Hypothalamus (tissue), 51 donors: ENCODE data around the gene IBSP.

Experiments
- DNase-seq, 51 donors: peaks; one replicate each; lab custom pipeline; 2025; lab: John Stamatoyannopoulos, UW

Gene IBSP

DNA sequence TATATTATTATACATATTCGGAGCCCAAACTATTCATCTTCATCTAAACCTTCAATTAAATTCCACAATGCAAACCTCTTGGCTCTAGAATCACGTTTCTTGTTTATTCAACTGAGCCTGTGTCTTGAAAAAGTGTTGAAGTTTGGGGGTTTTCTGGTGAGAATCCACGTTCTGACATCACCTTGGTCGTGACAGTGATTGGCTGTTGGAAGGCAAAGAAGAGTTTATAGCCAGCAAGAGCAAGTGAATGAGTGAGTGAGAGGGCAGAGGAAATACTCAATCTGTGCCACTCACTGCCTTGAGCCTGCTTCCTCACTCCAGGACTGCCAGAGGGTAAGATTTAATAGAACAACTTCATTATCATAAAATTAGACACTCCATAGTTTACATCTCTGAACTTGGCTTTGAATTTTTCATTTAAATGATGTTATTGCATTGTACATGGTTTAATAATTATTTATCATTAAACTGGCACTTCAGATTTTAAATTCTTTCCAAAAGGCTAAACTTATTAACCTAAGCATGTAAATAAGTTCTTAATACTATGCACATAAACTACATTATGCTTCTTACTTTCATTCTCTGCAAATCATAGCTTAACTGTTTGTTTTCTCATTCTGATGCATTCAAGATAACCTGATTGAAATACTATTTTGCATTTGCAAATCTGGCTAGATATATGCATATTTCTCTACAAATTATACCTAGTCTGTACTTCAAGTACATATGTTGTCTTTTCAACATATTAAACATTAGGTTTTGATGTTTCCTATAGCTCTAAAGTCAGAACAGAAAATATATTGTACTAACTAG is at the start of gene IBSP:
TSS of gene IBSP (plus strand) at position 254 of the 813 bp plus-strand sequence. CDS start 2,808 bp downstream, outside the sequence.
- DNase-seq, result no peak

DNA sequence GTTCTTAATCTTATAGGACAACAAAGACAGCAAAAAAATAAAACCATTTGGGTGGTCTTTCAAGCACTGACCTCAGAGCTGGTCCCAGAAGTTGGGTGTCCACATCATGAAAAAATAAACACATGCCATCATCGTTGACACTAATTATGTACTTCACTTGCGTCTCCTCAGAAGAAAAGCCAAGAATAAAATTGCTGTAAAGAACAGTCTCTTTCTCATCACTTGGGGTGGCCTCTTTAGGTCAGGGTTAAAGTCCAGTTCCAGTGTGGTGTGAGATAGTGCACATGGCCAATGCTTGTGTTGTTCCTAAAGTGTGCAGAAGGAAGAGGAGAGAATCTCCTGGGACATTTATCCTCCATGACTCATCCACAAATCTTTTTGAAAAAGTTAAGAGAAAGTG is 49.5 kb upstream of the IBSP start:
- no peak for DNase-seq

- DNase-seq, result no peak
These were observed 41.1 kb upstream of the IBSP start for GRCh38 chr4:87758270-87758669.

- DNase-seq, result no peak
These were observed 37.0 kb upstream of the IBSP start for GRCh38 chr4:87762311-87762710.

- DNase-seq, result no peak
These were observed 17.8 kb upstream of the IBSP start for GRCh38 chr4:87781569-87781968.

DNA sequence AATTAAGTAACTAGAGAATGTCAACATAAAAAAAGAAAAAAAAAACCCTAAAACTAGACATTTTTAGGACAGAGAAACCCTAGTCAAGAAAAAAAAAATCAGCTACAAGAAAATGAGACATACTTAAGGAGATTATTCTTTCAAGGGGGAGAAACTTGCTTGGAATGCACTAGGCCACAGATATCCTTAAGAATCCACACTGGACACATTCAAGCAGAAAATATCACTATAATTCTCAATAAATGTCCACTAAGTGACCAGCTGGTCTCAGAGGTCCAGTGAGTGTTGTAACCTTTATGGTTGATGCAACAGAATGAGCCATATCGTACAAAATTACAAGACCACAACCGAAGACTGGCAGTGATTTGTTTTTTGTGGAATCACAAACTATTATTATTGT is 15.6 kb upstream of the IBSP start:
- no peak for DNase-seq

DNA sequence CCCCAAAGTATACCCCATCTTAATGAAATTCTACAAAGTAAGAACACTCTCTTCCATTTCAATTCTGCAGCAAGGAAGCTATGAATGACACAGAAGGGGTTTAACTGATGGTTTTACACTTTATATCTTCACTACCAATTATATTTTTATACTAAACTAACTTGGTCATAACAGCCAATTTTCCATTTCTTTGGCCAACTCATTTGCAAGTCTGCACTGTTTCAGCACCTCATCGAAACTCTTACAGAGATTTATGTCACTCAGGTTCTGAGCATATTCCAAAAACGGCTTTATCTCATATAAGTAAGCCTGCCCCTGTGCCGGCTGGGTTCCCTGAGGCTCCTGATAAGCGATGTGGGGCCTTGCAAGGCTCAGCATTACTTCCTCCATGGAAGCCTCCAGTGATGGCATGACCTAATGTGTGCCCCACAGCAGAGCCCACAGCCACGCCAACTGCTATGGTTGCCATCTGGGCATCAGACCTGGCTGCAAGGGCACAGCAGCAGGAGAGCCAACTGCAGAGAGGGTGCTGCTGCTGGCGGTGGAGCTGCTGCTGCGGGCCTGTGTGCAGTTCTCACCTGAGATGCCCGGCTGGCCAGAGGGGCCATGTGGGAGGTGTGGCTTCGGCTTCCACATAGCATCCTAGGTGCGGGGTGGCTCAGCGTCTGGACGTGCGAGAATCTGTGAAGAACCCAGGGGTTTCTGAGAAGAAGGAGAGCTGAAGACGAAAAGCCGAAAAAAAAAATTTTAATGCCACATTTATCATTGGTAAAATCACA is 13.4 kb upstream of the IBSP start:
- no peak for DNase-seq

DNA sequence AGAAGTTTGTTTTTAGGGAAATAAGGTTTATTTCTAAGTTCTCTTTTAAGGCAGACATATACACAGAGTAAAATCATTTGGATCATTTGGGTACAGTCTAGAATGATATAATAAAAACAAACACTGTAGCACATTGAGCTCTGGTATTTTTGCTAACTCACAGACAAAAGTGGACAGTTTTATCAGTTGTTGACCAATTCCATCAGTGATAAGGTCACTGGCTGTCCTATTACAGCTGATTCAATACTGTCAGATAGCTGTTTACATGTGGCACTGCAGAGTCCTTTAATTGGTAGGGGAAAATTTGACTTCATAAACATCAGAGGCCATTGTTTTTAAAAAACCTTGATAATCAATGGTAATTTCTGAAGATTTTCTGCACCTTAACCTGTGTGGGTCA is 3.5 kb downstream of the IBSP start:
- no peak for DNase-seq

DNA sequence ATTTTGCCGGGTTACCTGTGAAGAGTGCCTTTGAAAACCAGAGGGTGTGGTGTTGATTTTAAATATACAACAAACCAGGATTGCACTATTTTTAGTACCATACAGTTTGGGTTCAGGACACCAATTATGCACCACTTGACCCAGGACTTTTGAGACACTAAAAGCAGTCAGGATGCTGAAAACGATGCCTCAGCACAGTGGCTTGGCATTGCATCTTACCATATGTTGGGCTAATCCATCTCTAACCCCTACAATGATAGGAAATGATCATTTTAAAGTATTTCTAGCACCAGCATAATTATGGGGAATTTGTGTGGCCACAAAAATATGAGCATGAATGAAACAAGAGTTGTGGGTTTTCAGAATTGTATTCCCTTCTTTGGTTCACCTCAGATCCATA is 4.1 kb downstream of the IBSP start:
- DNase-seq, result no peak

DNA sequence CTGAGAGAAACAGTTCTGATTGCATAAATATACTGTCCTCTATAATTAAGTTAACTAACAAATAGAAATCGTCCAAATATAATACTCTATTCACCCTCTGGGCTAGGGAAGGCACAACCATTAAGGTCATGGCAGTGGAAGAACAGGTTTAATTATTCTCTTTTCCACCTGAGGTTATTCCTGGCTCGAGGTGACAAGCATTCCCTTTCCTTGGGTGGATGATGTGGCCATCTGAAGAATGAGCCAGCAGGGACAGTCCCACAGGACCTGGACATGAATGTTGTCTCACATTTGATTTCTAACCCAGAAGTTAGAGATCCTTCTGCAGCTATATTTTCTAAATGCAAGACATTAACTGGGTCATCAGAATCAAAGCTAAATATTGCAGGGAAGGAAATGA is 5.5 kb downstream of the IBSP start:
- no peak for DNase-seq

DNA sequence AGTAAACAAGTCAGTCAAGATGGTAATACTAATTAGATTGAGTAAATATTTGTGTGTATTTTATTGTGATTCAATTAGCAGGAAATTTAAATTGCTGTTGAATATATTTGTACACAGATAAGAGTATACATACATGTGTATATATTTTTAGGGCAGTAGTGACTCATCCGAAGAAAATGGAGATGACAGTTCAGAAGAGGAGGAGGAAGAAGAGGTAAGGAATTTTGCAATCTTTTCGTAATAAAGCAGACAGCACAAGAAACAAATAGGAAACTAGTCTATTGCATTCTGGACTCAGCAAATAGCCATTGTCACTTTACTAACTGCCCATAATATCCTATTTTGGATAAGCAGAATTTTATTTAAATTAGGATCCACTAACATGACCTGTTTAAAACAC is 6.6 kb downstream of the IBSP start:
- DNase-seq, result no peak

- DNase-seq, result no peak
These were observed 7.2 kb downstream of the IBSP start for GRCh38 chr4:87806520-87806919.

- no peak for DNase-seq
These were observed 8.0 kb downstream of the IBSP start for GRCh38 chr4:87807402-87807801.

DNA sequence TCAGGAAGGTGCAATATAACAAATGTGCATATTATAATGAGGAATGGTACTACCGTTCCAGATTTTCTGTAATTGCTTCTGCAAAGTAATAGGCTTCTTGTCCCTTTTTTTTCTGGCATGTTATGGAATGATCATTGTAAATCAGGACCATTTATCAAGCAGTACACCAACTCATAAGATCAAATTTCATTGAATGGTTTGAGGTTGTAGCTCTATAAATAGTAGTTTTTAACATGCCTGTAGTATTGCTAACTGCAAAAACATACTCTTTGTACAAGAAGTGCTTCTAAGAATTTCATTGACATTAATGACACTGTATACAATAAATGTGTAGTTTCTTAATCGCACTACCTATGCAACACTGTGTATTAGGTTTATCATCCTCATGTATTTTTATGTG is 12.6 kb downstream of the IBSP start:
- no peak for DNase-seq

- DNase-seq, result no peak
These were observed 20.0 kb downstream of the IBSP start for GRCh38 chr4:87819281-87819919.

DNA sequence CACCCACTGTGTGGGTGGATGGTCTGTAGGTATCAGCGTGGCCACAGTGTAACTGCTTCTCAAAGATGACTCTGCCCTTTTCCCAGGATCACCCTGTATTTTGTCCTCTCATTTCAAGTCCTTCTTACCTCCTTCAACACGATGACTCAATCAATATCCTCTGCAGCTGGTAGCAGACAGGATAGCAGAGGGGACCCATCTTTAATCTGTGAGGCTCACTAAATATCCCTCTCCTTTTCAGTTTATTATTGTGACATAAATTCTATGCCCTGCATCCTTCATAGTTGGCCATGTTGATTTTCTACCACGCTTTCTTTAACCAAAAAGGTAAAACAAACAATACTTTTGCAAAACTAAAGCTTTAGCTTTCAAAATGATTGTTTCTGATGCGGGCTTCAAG is 23.8 kb downstream of the IBSP start:
- DNase-seq, result no peak

- DNase-seq, result no peak
These were observed 24.4 kb downstream of the IBSP start for GRCh38 chr4:87823724-87824123.

DNA sequence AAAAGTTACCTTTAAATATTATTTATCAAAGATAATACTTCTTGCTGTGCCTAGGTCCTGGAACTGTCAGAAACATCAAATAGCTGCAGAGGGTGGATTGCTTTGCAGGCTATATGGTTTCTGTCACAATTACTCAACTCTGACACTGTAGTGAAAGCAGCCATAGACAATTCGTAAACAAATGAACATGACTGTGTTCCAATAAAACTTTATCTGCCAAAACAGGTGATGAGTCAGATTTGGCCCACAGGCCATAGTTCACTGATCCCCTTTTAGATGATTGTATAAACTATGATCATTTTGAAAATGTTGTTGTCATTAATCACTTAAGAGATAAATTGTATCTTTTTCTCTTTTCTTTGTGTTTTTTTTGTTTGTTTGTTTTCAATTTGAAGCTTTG is 25.0 kb downstream of the IBSP start:
- no peak for DNase-seq

DNA sequence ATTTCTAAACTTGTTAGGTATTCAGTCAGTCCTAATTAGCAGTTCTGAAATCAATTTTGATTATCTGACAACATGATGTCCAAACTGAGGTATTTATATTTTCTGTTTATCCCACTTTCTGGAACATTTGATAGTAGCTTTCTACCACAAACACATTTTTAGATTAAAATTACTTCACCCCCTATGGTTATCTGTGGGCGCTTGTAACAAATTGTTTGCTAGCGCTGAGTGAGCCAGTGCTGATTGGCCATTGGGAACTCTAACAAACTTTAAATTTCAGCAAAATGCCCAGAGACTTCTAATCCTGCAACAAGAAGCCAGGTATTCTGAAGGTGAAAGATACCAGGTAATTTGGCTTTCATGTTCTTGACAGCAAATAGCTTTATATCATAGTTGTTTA is 33.3 kb downstream of the IBSP start, which contains the start of gene MEPE:
TSS of gene MEPE (plus strand) at position 301 of the 400 bp plus-strand sequence. CDS start 1,746 bp downstream, outside the sequence.
- DNase-seq, result no peak

DNA sequence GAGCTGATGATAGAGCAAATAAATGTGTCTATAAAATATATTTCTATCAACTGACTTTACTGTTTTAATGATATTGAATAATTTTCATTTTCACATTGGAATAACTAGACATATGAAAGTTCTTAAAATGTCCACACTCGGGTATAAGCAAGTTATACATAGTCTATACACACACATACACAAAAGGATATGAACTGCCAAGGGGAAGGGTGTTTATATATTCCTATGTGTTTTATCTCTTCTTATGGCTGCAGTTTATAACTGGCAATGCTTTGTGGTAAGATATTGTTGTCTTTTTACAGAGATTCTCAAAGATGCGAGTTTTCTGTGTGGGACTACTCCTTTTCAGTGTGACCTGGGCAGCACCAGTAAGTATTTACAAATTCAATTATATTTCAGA is 35.0 kb downstream of the IBSP start:
- DNase-seq, result no peak

GRCh38 chr4:87835197-87835596 is 35.8 kb downstream of the IBSP start:
- no peak for DNase-seq

GRCh38 chr4:87835743-87836142 is 36.4 kb downstream of the IBSP start:
- no peak for DNase-seq
